ENCODE results near the gene NDUFS4. TPM values are rescaled to one million over a fixed set of nuclear protein-coding genes. Genes with fewer than 3 reads are reported as not detected.

The NDUFS4 gene
- polyA plus RNA-seq, 1 donor from 2014 or later: 275 TPM

GRCh38 chr5:53642061-53642460 is 81.6 kb downstream of the NDUFS4 start:
- Histone ChIP-seq H3K27ac (ENCODE audit: low read length) (no peak overlapping the region), H3F3A (ENCODE audit: insufficient read depth, low read length, poor library complexity, severe bottlenecking) (no peaks in the 10 kb centered on the region), H3K36me3 (ENCODE audit: insufficient read depth, low read length) (no peaks in the 10 kb centered on the region), H3K9ac (ENCODE audit: low read length) (no peak overlapping the region), H2AFZ (ENCODE audit: low read depth, low read length) (no peak overlapping the region), H3K9me2 (ENCODE audit: insufficient read depth, low read length) (no peaks in the 10 kb centered on the region), H3K4me2 (ENCODE audit: low read length) (no peak overlapping the region), H3K79me2 (replicated peaks; ENCODE audit: insufficient read depth, low read length) (no peaks in the 10 kb centered on the region), H3K9me3 (ENCODE audit: low read length) (no peaks in the 10 kb centered on the region), H3K27me3 (ENCODE audit: insufficient read depth, low read depth, low read length) (no peaks in the 10 kb centered on the region), H4K20me1 (ENCODE audit: insufficient read depth) (no peaks in the 10 kb centered on the region), H3K4me3 (ENCODE audit: low read length) (no peak overlapping the region)
- no peak for TF ChIP-seq POLR2AphosphoS5 (IDR thresholded peaks at IDR 0.05)
- TF ChIP-seq RAD21 (conservative IDR thresholded peaks at IDR 0.05): no peak
- no peak for TF ChIP-seq TAF1 (IDR thresholded peaks at IDR 0.05; ENCODE audit: low read depth)
- TF ChIP-seq EZH2 (IDR thresholded peaks at IDR 0.05; ENCODE audit: borderline replicate concordance, insufficient read depth, low read length, poor library complexity, severe bottlenecking): no peak
- no peak for TF ChIP-seq REST (IDR thresholded peaks at IDR 0.05; ENCODE audit: borderline replicate concordance)

- Histone ChIP-seq H3K36me3 (ENCODE audit: insufficient read depth, low read length) (no peaks in the 10 kb centered on the region), H3K4me2 (ENCODE audit: low read length) (no peak overlapping the region), H3K79me2 (replicated peaks; ENCODE audit: insufficient read depth, low read length) (no peaks in the 10 kb centered on the region), H3K27ac (ENCODE audit: low read length) (no peak overlapping the region), H3K9me2 (ENCODE audit: insufficient read depth, low read length) (no peaks in the 10 kb centered on the region), H2AFZ (ENCODE audit: low read depth, low read length) (no peak overlapping the region), H3K27me3 (ENCODE audit: insufficient read depth, low read depth, low read length) (no peaks in the 10 kb centered on the region), H3F3A (ENCODE audit: insufficient read depth, low read length, poor library complexity, severe bottlenecking) (no peaks in the 10 kb centered on the region), H3K9me3 (ENCODE audit: low read length) (no peaks in the 10 kb centered on the region), H4K20me1 (ENCODE audit: insufficient read depth) (no peaks in the 10 kb centered on the region), H3K9ac (ENCODE audit: low read length) (no peak overlapping the region), H3K4me3 (ENCODE audit: low read length) (no peak overlapping the region)
- TF ChIP-seq MXI1 (conservative IDR thresholded peaks at IDR 0.05; ENCODE audit: poor library complexity, severe bottlenecking): no peak
- TF ChIP-seq EP300 (conservative IDR thresholded peaks at IDR 0.05; ENCODE audit: poor library complexity, severe bottlenecking): no peak
- no peak for TF ChIP-seq SMC3 (conservative IDR thresholded peaks at IDR 0.05; ENCODE audit: poor library complexity)
- TF ChIP-seq RAD21 (conservative IDR thresholded peaks at IDR 0.05): no peak
- no peak for TF ChIP-seq POLR2AphosphoS5 (IDR thresholded peaks at IDR 0.05)
- no peak for TF ChIP-seq REST (IDR thresholded peaks at IDR 0.05; ENCODE audit: borderline replicate concordance)
- no peak for TF ChIP-seq CTCF (IDR thresholded peaks at IDR 0.05; ENCODE audit: poor library complexity, severe bottlenecking)
- no peak for TF ChIP-seq EZH2 (IDR thresholded peaks at IDR 0.05; ENCODE audit: borderline replicate concordance, insufficient read depth, low read length, poor library complexity, severe bottlenecking)
- no peak for TF ChIP-seq TAF1 (IDR thresholded peaks at IDR 0.05; ENCODE audit: low read depth)
Observed at GRCh38 chr5:53643445-53643844, 83.0 kb downstream of the NDUFS4 start.

Measured in neural cell (in vitro differentiated cells).